Panc1 (cell line): ENCODE measurements around the gene EHD3. TPM values are rescaled to one million over a fixed set of nuclear protein-coding genes. Genes with fewer than 3 reads are reported as not detected.

Experiments used
- ATAC-seq: fragments of 200-7000 bp; cut with Tn5 transposase; 2 replicates; pipeline ENCODE4 v1.9.1; 2020; ENCODE audit warnings: mild to moderate bottlenecking, moderate library complexity
- BruUV-seq: library from RNA; stranded (reverse); fragments of 400-500 nt; replicated peaks from 2 replicates; lab custom pipeline; 2021; lab: Mats Ljungman, UMichigan
- CTCF ChIA-PET: fragments of 300-600 bp; sonication (Branson Sonifier 250); formaldehyde crosslinking; loops from one replicate; lab custom pipeline; 2022; ENCODE audit warnings: antibody characterized with exemption; lab: Charles Lee
- POLR2A ChIA-PET: fragments of 300-600 bp; sonication (Branson Sonifier 250); formaldehyde crosslinking; loops from one replicate; lab custom pipeline; 2022; ENCODE audit warnings: antibody characterized with exemption; lab: Charles Lee
- DNase-seq: peaks from one replicate; pipeline ENCODE4 v3.0.0-alpha.2; 2010; ENCODE audit warnings: low read depth, low spot score
- H3K27ac ChIP-seq: 2 replicates; pipeline ENCODE4 v1.5.1; 2011; ENCODE audit warnings: mild to moderate bottlenecking, low read length, inconsistent platforms
- H3K27me3 ChIP-seq: fragments of 200-500 bp; sonication (Bioruptor generic); 2 replicates; pipeline ENCODE4 v1.6.0; 2014; ENCODE audit warnings: low read length, inconsistent platforms; ENCODE audit not compliant: control insufficient read depth, insufficient read depth
- H3K36me3 ChIP-seq: fragments of 200-500 bp; sonication (Bioruptor generic); 2 replicates; pipeline ENCODE4 v1.5.1; 2014; ENCODE audit warnings: inconsistent platforms, mild to moderate bottlenecking, low read length, moderate library complexity; ENCODE audit not compliant: control insufficient read depth, insufficient read depth
- H3K4me1 ChIP-seq: 2 replicates; pipeline ENCODE4 v1.5.1; 2011; ENCODE audit warnings: inconsistent platforms, mild to moderate bottlenecking, low read length, moderate library complexity; ENCODE audit not compliant: control insufficient read depth, insufficient read depth
- H3K4me3 ChIP-seq, 2 experiments: 2 replicates each; pipeline ENCODE4 v1.5.1; 2011 to 2012; ENCODE audit warnings: low read depth in 2 of 2, low read length in 2 of 2, mild to moderate bottlenecking in 2 of 2, inconsistent platforms in 1 of 2, moderate library complexity in 1 of 2
- H3K9me3 ChIP-seq: fragments of 200-500 bp; sonication (Bioruptor generic); 2 replicates; pipeline ENCODE4 v1.5.1; 2014; ENCODE audit warnings: low read depth, mild to moderate bottlenecking, inconsistent platforms, low read length, moderate library complexity; ENCODE audit not compliant: control insufficient read depth, insufficient read depth
- POLR2AphosphoS5 ChIP-seq: IDR thresholded peaks from 2 replicates; pipeline ENCODE4 v1.6.1; 2012; ENCODE audit warnings: mild to moderate bottlenecking, low read depth, low read length, moderate library complexity
- SIN3A ChIP-seq: IDR thresholded peaks from 2 replicates; pipeline ENCODE4 v1.6.1; 2012; ENCODE audit warnings: low read depth, mild to moderate bottlenecking, low read length, moderate library complexity, borderline replicate concordance; ENCODE audit not compliant: insufficient read depth
- TCF7L2 ChIP-seq: IDR thresholded peaks from 2 replicates; pipeline ENCODE4 v1.6.1; 2011; ENCODE audit warnings: mild to moderate bottlenecking, low read depth, low read length, inconsistent platforms
- in situ Hi-C: cut with HindIII; loops from 2 replicates; pipeline ENCODE4 v1.10.0; 2016; ENCODE audit warnings: low sequenced_read_pairs, low pct_unique_long_range_greater_than_20kb
- intact Hi-C: fragments of 100-400 bp; cut with micrococcal nuclease; formaldehyde crosslinking; loops from one replicate; pipeline ENCODE4 v1.10.0; 2022; ENCODE audit not compliant: unreplicated experiment
- total RNA-seq: library from RNA; stranded (reverse); gene quantifications from one replicate; pipeline ENCODE4 v1.2.1, GENCODE V29; 2021; ENCODE audit not compliant: unreplicated experiment
- TF ChIP-seq, protein P1 (sequence below): fragments of 450-650 bp; IDR thresholded peaks from 2 replicates; pipeline ENCODE4 v1.5.1; 2017; ENCODE audit warnings: mild to moderate bottlenecking
- TF ChIP-seq, protein P2 (sequence below), 2 experiments: IDR thresholded peaks; 2 replicates each; pipeline ENCODE4 v1.6.1; 2011 to 2012; ENCODE audit warnings: low read depth in 2 of 2, control low read depth in 1 of 2, low read length in 1 of 2, mild to moderate bottlenecking in 1 of 2, moderate library complexity in 1 of 2; ENCODE audit not compliant: insufficient read depth in 1 of 2

EHD3 gene
- total RNA-seq, 1 experiment from 2014 or later: 2.6 TPM

DNA sequence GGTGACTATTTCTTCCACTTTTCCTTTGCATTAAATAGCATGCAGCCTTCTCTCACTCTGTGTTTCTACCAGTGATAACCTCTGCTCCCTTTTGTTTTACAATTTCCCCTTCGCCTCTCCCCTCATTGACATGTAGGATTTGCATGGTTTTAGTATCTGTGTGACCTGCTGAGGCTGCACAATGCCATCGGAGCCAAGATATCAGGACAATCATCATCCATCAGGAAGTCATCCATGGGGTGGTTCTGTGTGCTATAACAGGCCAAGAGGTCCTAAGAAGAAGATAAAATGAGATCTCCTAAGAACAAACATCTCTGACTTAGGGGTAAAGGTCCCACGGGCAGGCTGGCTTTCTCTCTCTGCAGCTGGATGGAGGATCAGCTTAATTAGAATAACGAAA lies 65.6 kb downstream of the EHD3 start:
- intact Hi-C loops: no loop called here
- Histone ChIP-seq H3K36me3 (no peaks in the 10 kb centered on the region), H3K4me3 (no peak overlapping the region), H3K9me3 (no peaks in the 10 kb centered on the region), H3K27me3 (no peaks in the 10 kb centered on the region), H3K27ac (no peak overlapping the region), H3K4me1 (no peaks in the 10 kb centered on the region)
- TF ChIP-seq, protein P1, sequence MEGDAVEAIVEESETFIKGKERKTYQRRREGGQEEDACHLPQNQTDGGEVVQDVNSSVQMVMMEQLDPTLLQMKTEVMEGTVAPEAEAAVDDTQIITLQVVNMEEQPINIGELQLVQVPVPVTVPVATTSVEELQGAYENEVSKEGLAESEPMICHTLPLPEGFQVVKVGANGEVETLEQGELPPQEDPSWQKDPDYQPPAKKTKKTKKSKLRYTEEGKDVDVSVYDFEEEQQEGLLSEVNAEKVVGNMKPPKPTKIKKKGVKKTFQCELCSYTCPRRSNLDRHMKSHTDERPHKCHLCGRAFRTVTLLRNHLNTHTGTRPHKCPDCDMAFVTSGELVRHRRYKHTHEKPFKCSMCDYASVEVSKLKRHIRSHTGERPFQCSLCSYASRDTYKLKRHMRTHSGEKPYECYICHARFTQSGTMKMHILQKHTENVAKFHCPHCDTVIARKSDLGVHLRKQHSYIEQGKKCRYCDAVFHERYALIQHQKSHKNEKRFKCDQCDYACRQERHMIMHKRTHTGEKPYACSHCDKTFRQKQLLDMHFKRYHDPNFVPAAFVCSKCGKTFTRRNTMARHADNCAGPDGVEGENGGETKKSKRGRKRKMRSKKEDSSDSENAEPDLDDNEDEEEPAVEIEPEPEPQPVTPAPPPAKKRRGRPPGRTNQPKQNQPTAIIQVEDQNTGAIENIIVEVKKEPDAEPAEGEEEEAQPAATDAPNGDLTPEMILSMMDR: no peak
- TF ChIP-seq POLR2AphosphoS5: no peak
- no peak for TF ChIP-seq TCF7L2
- TF ChIP-seq, protein P2, sequence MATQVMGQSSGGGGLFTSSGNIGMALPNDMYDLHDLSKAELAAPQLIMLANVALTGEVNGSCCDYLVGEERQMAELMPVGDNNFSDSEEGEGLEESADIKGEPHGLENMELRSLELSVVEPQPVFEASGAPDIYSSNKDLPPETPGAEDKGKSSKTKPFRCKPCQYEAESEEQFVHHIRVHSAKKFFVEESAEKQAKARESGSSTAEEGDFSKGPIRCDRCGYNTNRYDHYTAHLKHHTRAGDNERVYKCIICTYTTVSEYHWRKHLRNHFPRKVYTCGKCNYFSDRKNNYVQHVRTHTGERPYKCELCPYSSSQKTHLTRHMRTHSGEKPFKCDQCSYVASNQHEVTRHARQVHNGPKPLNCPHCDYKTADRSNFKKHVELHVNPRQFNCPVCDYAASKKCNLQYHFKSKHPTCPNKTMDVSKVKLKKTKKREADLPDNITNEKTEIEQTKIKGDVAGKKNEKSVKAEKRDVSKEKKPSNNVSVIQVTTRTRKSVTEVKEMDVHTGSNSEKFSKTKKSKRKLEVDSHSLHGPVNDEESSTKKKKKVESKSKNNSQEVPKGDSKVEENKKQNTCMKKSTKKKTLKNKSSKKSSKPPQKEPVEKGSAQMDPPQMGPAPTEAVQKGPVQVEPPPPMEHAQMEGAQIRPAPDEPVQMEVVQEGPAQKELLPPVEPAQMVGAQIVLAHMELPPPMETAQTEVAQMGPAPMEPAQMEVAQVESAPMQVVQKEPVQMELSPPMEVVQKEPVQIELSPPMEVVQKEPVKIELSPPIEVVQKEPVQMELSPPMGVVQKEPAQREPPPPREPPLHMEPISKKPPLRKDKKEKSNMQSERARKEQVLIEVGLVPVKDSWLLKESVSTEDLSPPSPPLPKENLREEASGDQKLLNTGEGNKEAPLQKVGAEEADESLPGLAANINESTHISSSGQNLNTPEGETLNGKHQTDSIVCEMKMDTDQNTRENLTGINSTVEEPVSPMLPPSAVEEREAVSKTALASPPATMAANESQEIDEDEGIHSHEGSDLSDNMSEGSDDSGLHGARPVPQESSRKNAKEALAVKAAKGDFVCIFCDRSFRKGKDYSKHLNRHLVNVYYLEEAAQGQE (IDR thresholded peaks at IDR 0.05; ENCODE audit: insufficient read depth in 1 of 2, low read depth in 2 of 2, low read length in 1 of 2): no peak
- no peak for TF ChIP-seq SIN3A
- ATAC-seq (no peak), DNase-seq (no peak)
- ChIA-PET POLR2A (no interaction called here), CTCF (no interaction called here)
- no TSS peak for BruUV-seq
- in situ Hi-C loops: no loop called here

DNA sequence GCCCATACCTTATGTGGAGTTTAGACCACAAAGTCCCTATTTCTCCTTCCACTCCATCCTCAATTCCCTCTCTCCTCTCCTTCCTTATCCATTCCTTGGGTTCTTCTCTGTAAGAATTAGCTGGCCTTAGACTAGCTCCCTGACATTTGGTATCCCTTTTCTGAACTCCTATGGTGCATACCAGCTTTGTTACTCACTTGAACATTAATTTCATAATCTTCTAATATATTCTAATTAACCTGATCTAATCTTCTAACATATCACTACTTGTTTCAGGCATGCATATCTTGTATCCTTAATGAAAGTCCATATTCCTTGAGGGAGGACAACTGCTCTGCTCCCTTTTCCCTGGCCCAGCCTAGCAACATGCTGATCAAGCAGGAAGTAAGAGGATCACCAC lies 66.4 kb downstream of the EHD3 start:
- Histone ChIP-seq H3K27me3 (no peaks in the 10 kb centered on the region), H3K27ac (no peak overlapping the region), H3K36me3 (no peaks in the 10 kb centered on the region), H3K4me1 (no peaks in the 10 kb centered on the region), H3K4me3 (no peak overlapping the region), H3K9me3 (no peaks in the 10 kb centered on the region)
- ATAC-seq: no peak
- POLR2A ChIA-PET: no interaction called here
- intact Hi-C loops: loop anchor here (10.0 kb wide), 1 partner anchor 106 kb away; no protein-coding TSS in a partner anchor
- no peak for DNase-seq
- in situ Hi-C loops: no loop called here
- CTCF ChIA-PET: no interaction called here
- TF ChIP-seq POLR2AphosphoS5 (no peak), TCF7L2 (no peak), SIN3A (no peak)
- TF ChIP-seq, protein P2 (IDR thresholded peaks at IDR 0.05; ENCODE audit: insufficient read depth in 1 of 2, low read depth in 2 of 2, low read length in 1 of 2): no peak
- TF ChIP-seq, protein P1: no peak
- no TSS peak for BruUV-seq
